GM12892 (cell line): Measurements from ENCODE around the gene ATXN1.

Experiments used
- POLR2A ChIP-seq: IDR thresholded peaks from 2 replicates; pipeline ENCODE4 v1.6.1; 2011; ENCODE audit warnings: low read depth, low read length, control low read depth
- POLR2AphosphoS5 ChIP-seq: IDR thresholded peaks from 2 replicates; pipeline ENCODE4 v1.6.1; 2011; ENCODE audit warnings: low read depth, low read length, control low read depth
- TAF1 ChIP-seq: IDR thresholded peaks from 2 replicates; pipeline ENCODE4 v1.6.1; 2011; ENCODE audit warnings: low read depth, mild to moderate bottlenecking, control low read depth, low read length, borderline replicate concordance

GRCh38 chr6:16713597-16713996, 47.7 kb downstream of the ATXN1 start:
- TF ChIP-seq POLR2A (no peak), POLR2AphosphoS5 (no peak), TAF1 (no peak)
